K562 (cell line): ENCODE data around the gene SMC3. TPM values are rescaled to one million over a fixed set of nuclear protein-coding genes. Genes with fewer than 3 reads are reported as not detected.

Experiments
- ATF1 ChIP-seq, 2 experiments: fragments of 450-650 bp in 1 of 2; IDR thresholded peaks; 2 replicates each; pipeline ENCODE4 v1.6.1; 2016; ENCODE audit warnings: missing compliant biosample characterization in 1 of 2, missing genetic modification characterization in 1 of 2
- BACH1 ChIP-seq: fragments of 200-800 bp; sonication (Bioruptor generic); IDR thresholded peaks from 2 replicates; pipeline ENCODE4 v1.6.1; 2016; ENCODE audit warnings: missing genetic modification characterization, missing compliant biosample characterization
- EHMT2 ChIP-seq: fragments of 450-650 bp; IDR thresholded peaks from 2 replicates; pipeline ENCODE4 v1.6.1; 2018; ENCODE audit warnings: antibody characterized with exemption
- ETS2 ChIP-seq: IDR thresholded peaks from 2 replicates; pipeline ENCODE4 v1.6.1; 2016; ENCODE audit warnings: borderline replicate concordance, missing genetic modification characterization, mild to moderate bottlenecking, moderate library complexity, missing compliant biosample characterization; ENCODE audit not compliant: poor library complexity, severe bottlenecking
- GABPA ChIP-seq: fragments of 200-800 bp; sonication (Bioruptor generic); conservative IDR thresholded peaks from 2 replicates; pipeline ENCODE4 v1.6.1; 2016; ENCODE audit warnings: low read depth, missing genetic modification characterization, missing compliant biosample characterization
- NR2C2 ChIP-seq, 2 experiments: fragments of 200-800 bp in 1 of 2; sonication (Bioruptor generic) in 1 of 2; sonication (generic) in 1 of 2; formaldehyde crosslinking in 1 of 2; IDR thresholded peaks; 2 replicates each; pipeline versions ENCODE4 v1.6.1 to v1.8.0; 2016 to 2022; ENCODE audit warnings: mild to moderate bottlenecking in 1 of 2, missing compliant biosample characterization in 1 of 2, missing genetic modification characterization in 1 of 2, missing genetic modification reagents in 1 of 2
- NR3C1 ChIP-seq: sonication (generic); formaldehyde crosslinking; IDR thresholded peaks from 2 replicates; pipeline ENCODE4 v1.8.1; 2022; ENCODE audit warnings: missing genetic modification reagents
- SETDB1 ChIP-seq: IDR thresholded peaks from one replicate; pipeline ENCODE4 v1.6.1; 2012; ENCODE audit warnings: low read length, control low read depth, inconsistent platforms
- SMARCE1 ChIP-seq: fragments of 450-650 bp; IDR thresholded peaks from 2 replicates; pipeline ENCODE4 v1.7.1; 2016; ENCODE audit warnings: mild to moderate bottlenecking
- SPI1 ChIP-seq: IDR thresholded peaks from 2 replicates; pipeline ENCODE4 v1.6.1; 2011; ENCODE audit warnings: low read depth, low read length, control low read depth, borderline replicate concordance
- ZFP91 ChIP-seq: sonication (generic); formaldehyde crosslinking; IDR thresholded peaks from 2 replicates; pipeline ENCODE4 v1.8.0; 2022; ENCODE audit warnings: mild to moderate bottlenecking, missing genetic modification reagents
- polyA plus RNA-seq, 8 experiments: library from polyadenylated mRNA; depleted of rRNA in 4 of 8; stranded (reverse) in 5 of 8; unstranded in 3 of 8; fragments of >200 nt; fragmentation: Nextera tagmentation in 2 of 8; fragmentation: Illumina TruSeq in 1 of 8; extraction: Ambion mirVana in 2 of 8; extraction: Trizol in 1 of 8; gene quantifications; 2 replicates each; pipeline versions ENCODE4 v1.2.1 to v1.2.3, GENCODE V29; 2011 to 2014; ENCODE audit warnings: inconsistent platforms in 1 of 8, missing spikeins in 1 of 8
- total RNA-seq, 7 experiments: library from RNA; depleted of rRNA in 6 of 7; stranded (reverse); fragments of >200 nt in 6 of 7; fragmentation: Illumina TruSeq in 2 of 7; extraction: Trizol in 2 of 7; gene quantifications; 2 replicates each; pipeline versions ENCODE4 v1.2.1 to v1.2.3, GENCODE V29; 2011 to 2021; ENCODE audit warnings: low replicate concordance in 1 of 7
- TF ChIP-seq, protein P1 (sequence below), 2 experiments: fragments of 450-650 bp in 1 of 2; IDR thresholded peaks; 2 replicates each; pipeline ENCODE4 v1.6.1; 2011 to 2017; ENCODE audit warnings: low read depth in 2 of 2, antibody characterized with exemption in 1 of 2, borderline replicate concordance in 1 of 2, low read length in 1 of 2, mild to moderate bottlenecking in 1 of 2, mixed read lengths in 1 of 2; ENCODE audit not compliant: control insufficient read depth in 1 of 2
- TF ChIP-seq, protein P2 (sequence below): fragments of 450-650 bp; formaldehyde crosslinking; conservative IDR thresholded peaks from 2 replicates; pipeline ENCODE4 v1.4.0; 2022; ENCODE audit warnings: mild to moderate bottlenecking, missing genetic modification characterization

The SMC3 gene
- total and polyA plus RNA-seq, 9 of the 15 experiments (the other 6 are each of a cell fraction or from before 2014, with no cell fraction given) = 21.3 to 62.6 (median 39.3) TPM

GRCh38 chr10:110649347-110650264, 82.1 kb downstream of the SMC3 start (continued):
- TF ChIP-seq, protein P1, sequence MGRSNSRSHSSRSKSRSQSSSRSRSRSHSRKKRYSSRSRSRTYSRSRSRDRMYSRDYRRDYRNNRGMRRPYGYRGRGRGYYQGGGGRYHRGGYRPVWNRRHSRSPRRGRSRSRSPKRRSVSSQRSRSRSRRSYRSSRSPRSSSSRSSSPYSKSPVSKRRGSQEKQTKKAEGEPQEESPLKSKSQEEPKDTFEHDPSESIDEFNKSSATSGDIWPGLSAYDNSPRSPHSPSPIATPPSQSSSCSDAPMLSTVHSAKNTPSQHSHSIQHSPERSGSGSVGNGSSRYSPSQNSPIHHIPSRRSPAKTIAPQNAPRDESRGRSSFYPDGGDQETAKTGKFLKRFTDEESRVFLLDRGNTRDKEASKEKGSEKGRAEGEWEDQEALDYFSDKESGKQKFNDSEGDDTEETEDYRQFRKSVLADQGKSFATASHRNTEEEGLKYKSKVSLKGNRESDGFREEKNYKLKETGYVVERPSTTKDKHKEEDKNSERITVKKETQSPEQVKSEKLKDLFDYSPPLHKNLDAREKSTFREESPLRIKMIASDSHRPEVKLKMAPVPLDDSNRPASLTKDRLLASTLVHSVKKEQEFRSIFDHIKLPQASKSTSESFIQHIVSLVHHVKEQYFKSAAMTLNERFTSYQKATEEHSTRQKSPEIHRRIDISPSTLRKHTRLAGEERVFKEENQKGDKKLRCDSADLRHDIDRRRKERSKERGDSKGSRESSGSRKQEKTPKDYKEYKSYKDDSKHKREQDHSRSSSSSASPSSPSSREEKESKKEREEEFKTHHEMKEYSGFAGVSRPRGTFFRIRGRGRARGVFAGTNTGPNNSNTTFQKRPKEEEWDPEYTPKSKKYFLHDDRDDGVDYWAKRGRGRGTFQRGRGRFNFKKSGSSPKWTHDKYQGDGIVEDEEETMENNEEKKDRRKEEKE (IDR thresholded peaks at IDR 0.05; ENCODE audit: borderline replicate concordance in 1 of 2, control insufficient read depth in 1 of 2, low read depth in 2 of 2, low read length in 1 of 2) = no peak
- TF ChIP-seq NR3C1 (CRISPR knock-in tag) (no peak), ZFP91 (CRISPR knock-in tag) (no peak), EHMT2 (no peak), SETDB1 (no peak), NR2C2 (CRISPR knock-in tag; IDR thresholded peaks at IDR 0.05) (no peak), NR2C2 (tag; IDR thresholded peaks at IDR 0.05) (0 out of 2 replicates have a peak, but pooled peaks have one; percentile 23), SMARCE1 (no peak), GABPA (tag) (peak; percentile 23; the same call in 1 of the 2 replicates), SPI1 (peak; percentile 23; the same call in 1 of the 2 replicates), BACH1 (tag) (no peak), ETS2 (tag) (no peak), ATF1 (CRISPR knock-in tag; IDR thresholded peaks at IDR 0.05) (no peak), ATF1 (tag; IDR thresholded peaks at IDR 0.05) (no peak)
- TF ChIP-seq, protein P2, sequence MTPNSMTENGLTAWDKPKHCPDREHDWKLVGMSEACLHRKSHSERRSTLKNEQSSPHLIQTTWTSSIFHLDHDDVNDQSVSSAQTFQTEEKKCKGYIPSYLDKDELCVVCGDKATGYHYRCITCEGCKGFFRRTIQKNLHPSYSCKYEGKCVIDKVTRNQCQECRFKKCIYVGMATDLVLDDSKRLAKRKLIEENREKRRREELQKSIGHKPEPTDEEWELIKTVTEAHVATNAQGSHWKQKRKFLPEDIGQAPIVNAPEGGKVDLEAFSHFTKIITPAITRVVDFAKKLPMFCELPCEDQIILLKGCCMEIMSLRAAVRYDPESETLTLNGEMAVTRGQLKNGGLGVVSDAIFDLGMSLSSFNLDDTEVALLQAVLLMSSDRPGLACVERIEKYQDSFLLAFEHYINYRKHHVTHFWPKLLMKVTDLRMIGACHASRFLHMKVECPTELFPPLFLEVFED = no peak
